ENCODE data around the gene TRABD2B.

Gene TRABD2B

GRCh38 chr1:47919113-47919833 is 77.9 kb downstream of the TRABD2B start:
- ChIA-PET CTCF (interaction anchor here (1.9 kb wide), 1 partner anchor 9 kb away, joined by 6 read pairs; no protein-coding TSS in a partner anchor), POLR2A (no interaction called here)
- no peak for TF ChIP-seq CTCF (IDR thresholded peaks at IDR 0.05; ENCODE audit: control extremely low read depth, extremely low read depth, low read depth, missing control alignments)
- no peak for DNase-seq (ENCODE audit: extremely low spot score)

DNA sequence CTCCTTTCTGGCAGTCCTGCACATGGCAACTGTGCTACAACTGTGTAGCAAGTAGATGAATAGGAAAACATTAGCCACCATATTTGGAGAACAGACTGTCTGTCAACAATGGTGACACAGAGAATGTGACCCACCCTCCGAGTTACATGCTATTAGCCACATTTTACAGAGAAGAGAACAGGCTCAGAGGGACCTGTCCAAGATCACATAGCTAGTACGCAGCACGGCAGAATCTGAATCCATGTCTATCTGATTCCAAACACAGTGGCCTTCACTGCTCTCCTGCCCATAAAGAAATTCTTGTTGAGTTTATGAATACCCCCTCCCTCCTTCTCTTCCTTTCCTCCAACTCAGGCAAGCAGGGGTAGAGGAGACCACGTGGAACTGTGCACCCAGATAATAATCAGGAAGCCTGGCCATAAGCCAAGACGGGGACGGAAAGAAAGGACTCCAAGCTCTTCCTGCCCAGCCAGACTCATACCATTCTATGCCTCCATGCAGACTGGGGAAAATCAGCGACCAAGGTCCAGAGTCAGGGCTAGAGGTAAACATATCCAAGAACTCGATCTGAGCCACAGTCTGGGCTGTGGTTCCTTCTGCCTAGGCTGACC is 78.8 kb downstream of the TRABD2B start:
- DNase-seq (ENCODE audit: extremely low spot score) = no peak
- TF ChIP-seq CTCF (IDR thresholded peaks at IDR 0.05; ENCODE audit: control extremely low read depth, extremely low read depth, low read depth, missing control alignments) = no peak
- POLR2A ChIA-PET = no interaction called here
- CTCF ChIA-PET = interaction anchor here (1.4 to 1.9 kb wide), 2 partner anchors 10 to 12 kb away, joined by 3 to 6 read pairs; no protein-coding TSS in a partner anchor

DNA sequence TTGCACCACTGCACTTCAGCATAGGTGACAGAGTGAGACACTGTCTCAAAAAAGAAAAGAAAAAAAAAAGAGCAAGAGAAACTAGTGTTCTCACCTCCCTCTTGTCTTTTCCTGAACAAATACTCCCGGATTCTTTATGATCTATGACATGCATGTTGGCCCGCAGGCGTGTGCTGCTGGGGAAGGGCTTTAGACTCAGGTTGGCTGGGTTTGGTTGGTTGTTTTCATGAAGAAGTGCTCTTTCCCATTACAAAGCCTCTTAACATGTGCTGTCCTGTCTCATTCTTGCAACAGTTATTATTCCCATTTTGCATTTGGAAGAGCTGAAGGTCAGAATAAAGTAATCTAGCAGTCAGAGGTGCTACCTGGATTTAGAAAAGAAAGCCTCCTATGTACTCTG is 79.5 kb downstream of the TRABD2B start:
- DNase-seq (ENCODE audit: extremely low spot score) = no peak
- POLR2A ChIA-PET = no interaction called here
- CTCF ChIA-PET = interaction anchor here (1.4 to 1.9 kb wide), 2 partner anchors 10 to 13 kb away, joined by 3 to 6 read pairs; no protein-coding TSS in a partner anchor
- TF ChIP-seq CTCF (IDR thresholded peaks at IDR 0.05; ENCODE audit: control extremely low read depth, extremely low read depth, low read depth, missing control alignments) = no peak

DNA sequence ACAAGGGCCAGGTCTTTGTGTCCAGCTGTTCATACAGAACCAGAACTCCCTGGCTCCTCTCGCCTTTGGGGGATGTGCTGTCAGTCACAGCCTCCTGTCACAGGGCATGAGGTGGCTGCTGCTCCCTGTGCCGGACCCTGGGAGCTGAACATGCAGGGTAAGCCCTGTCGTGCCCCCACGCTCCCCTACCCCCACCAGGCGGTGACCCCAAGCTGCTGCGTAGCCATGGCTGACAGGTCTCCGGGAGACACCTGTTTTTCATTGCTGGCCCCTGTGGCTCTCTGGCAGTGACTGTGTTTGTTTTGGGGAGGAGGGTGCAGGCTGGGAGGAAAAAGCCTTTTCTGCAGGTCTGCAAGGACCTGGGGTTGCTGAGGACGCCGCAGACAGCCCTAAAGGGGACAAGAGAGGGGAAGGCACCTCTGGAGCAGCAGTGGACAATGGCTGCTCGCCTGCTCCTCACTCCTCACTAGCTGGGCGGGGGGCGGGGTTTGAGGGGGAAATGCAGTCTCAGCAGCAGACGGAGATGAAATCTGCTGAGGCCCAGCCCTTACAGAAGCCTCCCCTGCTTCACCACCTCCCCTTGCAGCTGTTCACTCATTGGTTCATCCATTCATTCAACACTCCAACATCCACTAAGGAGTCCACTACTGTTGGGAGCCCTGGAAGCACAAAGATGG is 81.4 kb downstream of the TRABD2B start:
- no peak for DNase-seq (ENCODE audit: extremely low spot score)
- POLR2A ChIA-PET = no interaction called here
- CTCF ChIA-PET = interaction anchor here (1.3 kb wide), 1 partner anchor 20 kb away, joined by 3 read pairs; no protein-coding TSS in a partner anchor
- TF ChIP-seq CTCF (IDR thresholded peaks at IDR 0.05; ENCODE audit: control extremely low read depth, extremely low read depth, low read depth, missing control alignments) = no peak

- ChIA-PET POLR2A (no interaction called here), CTCF (interaction anchor here (1.3 kb wide), 1 partner anchor 20 kb away, joined by 3 read pairs; no protein-coding TSS in a partner anchor)
- no peak for TF ChIP-seq CTCF (IDR thresholded peaks at IDR 0.05; ENCODE audit: control extremely low read depth, extremely low read depth, low read depth, missing control alignments)
- DNase-seq (ENCODE audit: extremely low spot score) = no peak
Measured at GRCh38 chr1:47914952-47915676, 82.1 kb downstream of the TRABD2B start.

Data from GM10248 (cell line).